NT2/D1 (cell line): Measurements from ENCODE around the gene RNASE4.

Experiments used
- DNase-seq: peaks from one replicate; pipeline ENCODE4 v3.0.0-alpha.2; 2011; ENCODE audit warnings: low read depth, low spot score
- H3K27me3 ChIP-seq: 2 replicates; pipeline ENCODE4 v1.6.0; 2011; ENCODE audit warnings: mild to moderate bottlenecking; ENCODE audit not compliant: insufficient read length, insufficient read depth
- H3K36me3 ChIP-seq: 2 replicates; pipeline ENCODE4 v1.6.1; 2011; ENCODE audit warnings: mild to moderate bottlenecking, low read length, mixed read lengths; ENCODE audit not compliant: insufficient read depth, insufficient read length
- H3K4me1 ChIP-seq: 2 replicates; pipeline ENCODE4 v1.5.1; 2011; ENCODE audit not compliant: insufficient read depth, insufficient read length
- H3K4me3 ChIP-seq: 2 replicates; pipeline ENCODE4 v1.5.1; 2011; ENCODE audit warnings: low read depth; ENCODE audit not compliant: insufficient read length
- H3K9ac ChIP-seq: 2 replicates; pipeline ENCODE4 v1.6.0; 2011; ENCODE audit warnings: low read depth; ENCODE audit not compliant: insufficient read length
- H3K9me3 ChIP-seq: 2 replicates; pipeline ENCODE4 v1.5.1; 2011; ENCODE audit warnings: mild to moderate bottlenecking, low read length; ENCODE audit not compliant: insufficient read depth
- SUZ12 ChIP-seq: IDR thresholded peaks from 2 replicates; pipeline ENCODE4 v1.6.1; 2011; ENCODE audit not compliant: insufficient read length, insufficient read depth; ENCODE audit errors: extremely low read depth
- YY1 ChIP-seq: IDR thresholded peaks from 2 replicates; pipeline ENCODE4 v1.6.1; 2011; ENCODE audit not compliant: insufficient read length, insufficient read depth
- ZNF274 ChIP-seq: IDR thresholded peaks from 2 replicates; pipeline ENCODE4 v1.6.1; 2011; ENCODE audit warnings: mild to moderate bottlenecking, low read depth, low read length

The RNASE4 gene

DNA sequence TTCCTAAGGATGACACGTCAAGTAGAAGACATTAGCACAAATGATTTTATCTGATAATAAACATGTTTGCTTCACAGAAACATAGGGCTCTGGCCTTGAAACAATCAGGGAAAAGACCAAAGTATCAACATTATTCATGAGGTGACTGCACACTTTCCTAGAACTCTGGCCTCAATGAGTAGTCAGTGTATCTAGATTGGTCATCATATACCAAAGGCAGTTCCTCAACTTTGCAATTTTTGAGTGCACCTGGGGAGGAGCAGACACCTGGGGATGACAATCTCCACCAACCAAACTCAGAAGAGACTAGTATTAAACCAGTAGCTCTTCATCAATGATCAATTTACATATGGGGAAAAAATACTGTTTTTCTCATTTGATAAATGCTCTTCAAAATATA is 65.8 kb downstream of the RNASE4 start:
- DNase-seq: no peak
- Histone ChIP-seq H3K36me3 (no peaks in the 10 kb centered on the region), H3K9ac (no peak overlapping the region), H3K4me3 (no peak overlapping the region), H3K9me3 (peaks cover 18% of the 10 kb centered on the region), H3K4me1 (no peaks in the 10 kb centered on the region), H3K27me3 (no peaks in the 10 kb centered on the region)
- TF ChIP-seq YY1: no peak
- TF ChIP-seq ZNF274: no peak
- no peak for TF ChIP-seq SUZ12
